GM19397 (cell line): Measurements from ENCODE around the gene LPO.
A peak's percentile ranks its signal among the peaks of the same experiment; 100 is the strongest.

ENCODE experiments used
- ATAC-seq: cut with Tn5 transposase; IDR thresholded peaks from one replicate; pipeline ENCODE4 v1.9.1; 2021; ENCODE audit warnings: mild to moderate bottlenecking, moderate library complexity; ENCODE audit not compliant: unreplicated experiment

The LPO gene

DNA sequence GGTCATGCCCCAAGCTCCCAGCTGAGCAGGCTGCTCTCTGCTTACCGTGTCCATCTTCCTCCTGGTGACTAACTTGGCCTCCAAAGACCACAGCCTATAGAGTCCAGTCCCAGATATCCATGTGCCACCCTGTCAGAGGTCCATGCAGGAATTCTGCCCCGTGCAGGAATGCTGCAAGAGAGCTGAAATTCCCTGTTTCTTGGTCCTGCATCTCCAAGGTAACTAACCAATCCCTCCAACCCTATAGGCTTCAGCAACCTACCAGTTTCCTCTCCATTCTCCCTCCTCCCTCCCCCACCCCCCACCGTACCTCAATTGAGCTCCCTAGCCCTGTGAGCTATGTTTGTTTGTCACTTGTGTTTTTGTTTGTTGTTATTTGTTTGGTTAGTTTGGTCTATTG, 9.7 kb upstream of the LPO start:
- ATAC-seq = no peak

DNA sequence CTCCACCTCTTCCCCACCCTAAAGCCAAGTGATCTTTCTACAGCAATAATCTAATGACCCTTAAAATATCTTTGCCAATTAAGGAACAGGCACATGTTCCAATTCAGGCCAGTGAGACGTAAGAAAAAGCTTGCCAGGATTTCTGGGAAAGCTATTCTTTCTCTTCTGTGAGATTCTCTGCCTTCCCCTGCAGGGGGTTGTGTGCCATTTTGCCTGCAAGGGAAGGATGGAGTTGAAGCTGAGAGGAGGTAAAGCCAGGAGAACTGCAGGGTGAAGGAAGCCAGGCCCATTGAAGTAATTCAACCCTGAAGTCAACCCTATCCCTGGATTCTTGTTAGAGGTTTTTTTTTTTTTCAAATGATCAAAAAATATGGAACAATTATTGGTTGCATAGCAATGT, 9.0 kb upstream of the LPO start:
- no peak for ATAC-seq

DNA sequence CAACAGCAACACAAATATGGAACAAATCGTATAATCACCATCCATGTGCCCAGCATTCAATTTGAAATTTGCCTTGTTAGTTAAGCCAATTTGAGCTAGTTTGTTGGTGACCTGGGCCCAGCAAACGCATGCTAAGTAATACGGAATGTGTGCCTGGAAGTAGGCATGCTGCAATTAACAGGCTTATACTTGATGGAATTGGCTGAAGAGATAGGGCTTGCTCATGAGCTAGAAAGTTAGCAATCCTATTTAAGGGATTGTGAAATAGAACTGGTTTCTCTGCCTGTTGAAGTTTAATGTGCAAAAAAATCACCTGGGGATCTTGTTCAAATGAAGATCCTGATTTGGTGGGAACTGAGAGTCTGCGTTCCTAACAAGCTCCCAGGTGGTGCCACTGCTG, 8.5 kb upstream of the LPO start:
- ATAC-seq = no peak

DNA sequence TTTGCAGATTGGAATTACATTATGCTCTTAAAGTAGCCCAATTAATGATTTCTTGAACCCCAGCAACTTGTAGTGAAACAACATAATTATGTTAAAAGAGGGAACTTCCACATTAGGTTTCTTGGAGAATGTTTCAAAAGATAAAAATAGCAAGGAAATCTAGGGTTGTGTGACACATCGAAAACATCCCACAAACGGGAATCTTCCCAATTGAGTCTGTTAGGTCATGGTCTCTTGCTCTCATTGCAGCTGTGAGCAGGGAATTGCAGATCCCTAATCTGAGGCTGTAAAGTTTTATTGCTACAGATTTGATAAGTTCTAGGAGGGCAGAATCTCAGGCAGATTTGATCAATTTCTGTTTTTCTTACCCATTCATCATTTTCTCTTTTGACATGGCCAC, 6.7 kb upstream of the LPO start:
- ATAC-seq = no peak

DNA sequence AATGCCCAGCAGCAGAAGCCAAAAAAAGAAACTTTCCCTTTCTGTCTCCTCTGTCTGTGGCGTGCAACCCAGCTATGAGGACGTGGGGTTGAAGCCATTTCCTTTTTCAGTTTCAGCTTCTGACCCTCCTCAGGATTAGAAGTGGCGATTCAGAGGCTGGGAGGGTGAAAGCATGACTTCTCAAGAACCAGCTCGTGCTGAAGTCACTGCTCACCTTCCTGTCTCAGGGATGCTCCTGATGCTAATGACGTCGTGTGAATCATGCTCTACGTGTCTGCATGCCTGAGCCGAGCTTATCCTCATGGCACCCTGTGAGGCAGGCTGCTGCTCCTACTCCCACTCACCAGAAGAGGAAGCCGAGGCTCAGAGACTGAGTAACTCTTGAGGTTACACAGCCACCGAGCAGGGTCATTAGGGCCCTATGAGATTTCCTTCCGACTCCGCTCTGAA, 5.7 kb upstream of the LPO start:
- ATAC-seq = peak; percentile 82

DNA sequence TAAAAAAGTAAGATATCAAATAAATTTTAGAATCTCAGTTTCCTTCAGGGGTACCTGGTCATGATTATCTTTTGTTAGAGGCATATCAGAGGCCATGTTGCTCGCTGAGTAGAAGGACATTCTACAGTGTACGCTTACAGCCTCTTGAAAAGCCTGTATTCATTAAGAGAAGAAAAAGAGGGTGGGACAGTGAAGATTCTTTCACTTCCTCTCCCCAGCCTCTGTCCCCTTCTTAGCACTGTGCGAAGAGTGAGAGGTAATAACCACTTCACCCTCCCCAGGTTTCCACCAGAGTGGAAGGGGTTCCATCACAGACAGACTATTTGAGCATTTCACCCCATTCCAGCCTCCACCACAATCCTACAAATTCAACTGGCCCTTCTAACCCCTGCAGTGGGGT, 4.8 kb upstream of the LPO start:
- peak; percentile 48 for ATAC-seq

DNA sequence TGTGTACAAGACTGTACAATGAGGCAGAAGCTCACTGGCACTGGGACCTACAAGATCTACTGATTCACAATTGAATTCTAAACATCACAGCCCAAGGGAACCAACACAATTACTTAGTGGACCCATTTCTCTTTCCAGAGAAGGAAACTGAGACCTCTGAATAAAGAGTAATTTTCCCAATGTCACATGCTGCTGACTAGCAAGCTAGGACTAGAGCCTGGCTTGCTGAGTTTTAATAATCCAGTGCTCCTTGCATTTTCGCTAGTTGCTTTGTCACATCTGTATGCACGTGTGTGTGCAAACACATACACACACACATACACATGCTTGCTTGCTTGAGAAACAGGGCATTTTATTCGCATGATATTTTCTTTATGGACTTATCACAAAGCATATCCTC, 3.9 kb upstream of the LPO start:
- ATAC-seq = no peak

DNA sequence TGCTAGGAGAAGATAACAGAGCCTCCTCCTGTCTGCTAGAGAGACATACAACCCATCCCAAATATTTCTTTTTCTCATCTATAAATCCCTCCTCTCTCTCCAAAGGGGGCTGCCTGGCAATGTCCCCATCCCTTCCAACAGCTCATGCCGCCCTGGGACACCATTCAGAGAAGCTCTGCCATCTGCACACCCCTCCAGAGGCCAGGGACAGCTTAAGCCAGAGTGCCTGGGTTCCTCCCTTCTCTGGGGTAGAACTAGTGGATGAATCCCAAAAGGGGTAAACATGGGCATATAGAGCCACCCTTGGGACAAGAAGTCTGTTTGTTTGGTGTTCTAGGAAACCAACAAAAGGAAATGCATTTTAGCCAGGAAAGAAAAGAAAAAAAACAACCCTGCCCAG, 2.6 kb upstream of the LPO start:
- ATAC-seq = no peak

DNA sequence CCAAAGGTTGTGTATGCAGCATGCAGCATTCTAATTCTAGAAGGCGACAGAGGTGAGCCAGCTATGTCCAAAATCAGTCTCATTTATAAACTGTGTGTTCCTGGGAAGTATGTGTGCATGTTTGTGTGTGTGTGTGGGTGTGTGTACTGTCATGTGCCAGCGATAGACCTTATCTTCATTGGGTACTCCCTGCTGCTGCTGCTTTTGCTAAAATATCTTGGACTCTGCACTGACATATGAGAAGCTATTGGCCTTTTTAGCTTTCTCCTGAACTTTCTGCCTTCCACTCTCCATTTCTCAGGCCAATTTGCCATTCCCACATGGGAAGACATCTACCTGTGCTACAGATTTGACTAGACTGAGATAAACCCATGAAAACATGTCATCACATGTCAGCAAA, 2.0 kb upstream of the LPO start:
- ATAC-seq = no peak

DNA sequence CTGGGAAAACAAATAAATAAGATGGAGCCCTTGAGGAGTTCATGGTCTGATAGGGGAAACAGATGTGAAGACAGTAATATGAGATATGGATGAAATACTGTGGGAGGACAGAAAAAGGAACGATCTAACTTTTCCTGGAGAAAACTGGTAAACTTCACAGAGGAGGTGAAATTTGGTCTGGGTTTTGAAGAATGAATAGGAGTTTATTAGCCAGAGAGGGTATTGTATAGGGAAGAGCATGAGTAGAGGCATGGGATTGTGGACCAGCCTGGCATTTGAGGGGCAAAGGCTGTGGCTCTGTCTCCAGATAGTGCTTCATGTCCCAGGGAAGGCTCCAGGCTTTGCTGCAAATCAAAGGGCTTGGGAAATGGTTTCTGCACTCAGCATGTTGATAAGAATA, 1.6 kb downstream of the LPO start:
- ATAC-seq = no peak

DNA sequence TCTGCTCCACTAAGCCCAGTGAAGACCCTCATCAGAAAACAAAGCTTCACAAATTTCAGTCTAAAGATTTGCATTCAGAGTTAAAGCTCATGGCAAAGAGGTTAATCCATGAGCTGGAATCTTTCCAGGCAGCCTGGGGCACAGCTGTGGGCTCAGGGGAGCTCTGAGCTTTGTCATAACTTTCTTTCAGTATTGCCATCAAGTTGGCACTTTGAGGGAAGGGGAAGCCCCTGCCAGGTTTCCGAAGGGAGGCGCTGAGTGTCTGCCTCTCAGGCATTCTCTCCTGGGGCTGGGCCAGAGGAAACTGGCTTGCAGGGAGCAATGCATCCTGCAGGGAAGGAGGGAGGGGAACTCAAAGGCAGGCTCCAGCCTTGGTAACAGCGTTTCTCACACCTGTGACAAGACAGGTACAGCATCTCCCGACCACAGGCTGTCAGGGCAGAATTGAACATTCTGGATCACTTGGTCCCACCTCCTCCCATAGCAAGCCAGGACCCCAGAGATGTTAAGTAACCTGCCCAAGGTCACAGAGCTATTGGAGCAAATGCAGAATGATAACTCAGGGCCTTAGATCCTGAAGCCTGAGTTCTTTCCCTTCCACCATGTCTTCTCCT, 3.9 kb downstream of the LPO start:
- ATAC-seq = no peak

DNA sequence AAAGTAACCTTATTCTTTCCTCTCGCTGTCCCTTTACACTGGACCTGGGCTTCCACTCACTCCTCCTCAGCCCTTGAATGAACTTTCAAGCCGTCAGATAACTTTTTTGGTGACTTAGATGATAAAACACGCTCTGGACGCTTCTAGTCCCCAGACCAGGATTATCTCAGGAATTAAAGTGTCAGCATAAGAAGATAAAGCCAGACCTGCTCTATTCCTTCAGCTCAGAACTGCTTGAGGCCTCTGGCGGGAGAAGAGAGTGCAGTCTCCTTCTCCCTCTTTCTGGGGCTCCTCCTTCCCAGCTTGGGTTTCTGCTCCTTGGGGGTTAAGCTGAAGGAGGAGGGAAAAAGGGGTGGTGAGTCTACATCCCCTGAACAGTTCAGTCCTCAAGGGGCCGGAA, 6.6 kb downstream of the LPO start:
- ATAC-seq = no peak

DNA sequence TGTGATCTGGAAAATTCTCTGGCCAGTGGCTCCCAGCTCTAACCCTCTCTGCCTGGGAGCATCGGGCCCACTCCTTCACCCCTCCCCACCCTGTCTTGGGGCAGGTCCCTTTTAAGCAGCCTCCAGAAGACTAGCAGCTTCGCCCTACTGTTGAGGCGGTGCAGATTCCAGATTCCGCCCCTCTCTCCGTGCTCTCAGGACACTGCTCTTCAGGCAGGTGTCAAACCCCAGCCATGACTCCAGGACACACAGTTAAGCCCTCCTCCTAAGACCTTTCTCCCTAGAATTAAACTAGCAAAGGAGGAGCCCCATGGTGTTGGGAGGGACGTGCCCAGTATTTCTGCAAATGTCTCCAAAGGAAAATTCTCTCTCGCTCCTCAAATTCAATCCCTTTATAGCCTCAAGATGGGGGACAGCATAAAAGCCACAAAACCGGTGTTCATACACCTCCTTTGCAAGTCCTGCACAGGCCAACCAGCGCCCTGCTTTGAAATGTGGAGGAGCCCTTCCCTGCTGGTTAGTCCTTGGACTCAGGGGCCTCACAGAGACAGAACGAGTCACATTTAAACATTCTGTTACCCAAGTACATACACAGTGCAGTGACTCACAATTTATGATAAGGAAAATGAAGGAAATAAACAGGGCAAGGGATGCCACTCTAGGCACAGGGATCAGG, 7.2 kb downstream of the LPO start:
- ATAC-seq = no peak

DNA sequence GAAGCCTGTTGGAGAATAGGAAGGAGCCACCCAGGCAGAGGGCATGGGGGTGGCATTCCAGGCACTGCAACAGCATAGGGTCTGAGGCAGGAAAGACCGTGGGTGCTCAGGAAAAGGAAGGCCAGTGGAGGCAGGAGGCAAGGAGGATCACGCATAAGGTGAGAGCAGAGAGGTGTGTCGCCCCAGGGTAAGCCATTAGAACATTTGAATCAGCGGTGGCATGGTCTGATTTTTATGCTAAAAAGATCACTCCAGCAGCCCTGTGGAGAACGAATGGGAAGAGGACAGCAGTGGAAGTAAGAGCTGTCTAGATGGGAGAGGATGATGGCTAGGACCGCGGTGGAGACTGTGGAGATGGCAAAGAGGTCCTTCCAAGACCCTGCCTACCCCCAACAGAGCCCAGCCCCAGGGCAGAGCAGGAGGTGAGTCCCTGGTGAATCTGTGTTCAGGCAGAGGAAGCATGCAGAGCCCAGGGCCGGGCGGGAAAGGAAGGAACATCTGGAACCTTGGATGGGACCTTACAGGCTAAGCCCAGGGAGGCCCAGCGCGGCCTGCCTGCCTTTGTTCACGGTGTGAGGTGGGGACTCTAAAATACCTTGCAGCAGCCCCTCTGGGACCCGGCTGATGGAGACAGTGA, 7.8 kb downstream of the LPO start:
- ATAC-seq = no peak

DNA sequence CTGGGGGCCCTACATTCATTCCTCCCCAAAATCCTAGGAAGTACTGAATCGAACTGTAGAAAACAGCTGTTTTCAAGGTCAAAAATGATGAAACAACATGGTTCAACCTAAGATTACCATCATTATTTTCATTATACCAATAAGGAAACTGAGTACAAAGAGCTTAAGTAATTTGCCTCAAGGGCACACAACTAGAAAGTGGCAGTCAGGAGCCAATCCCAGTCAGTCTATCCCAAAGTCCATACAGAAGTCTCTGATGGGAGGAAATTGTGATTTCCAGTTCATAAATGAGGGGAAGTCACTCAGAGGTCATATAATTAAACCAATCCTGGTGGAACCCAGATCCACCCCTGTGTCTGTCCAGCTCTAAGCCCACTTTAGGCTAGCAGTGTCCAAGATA, 8.4 kb downstream of the LPO start:
- no peak for ATAC-seq

DNA sequence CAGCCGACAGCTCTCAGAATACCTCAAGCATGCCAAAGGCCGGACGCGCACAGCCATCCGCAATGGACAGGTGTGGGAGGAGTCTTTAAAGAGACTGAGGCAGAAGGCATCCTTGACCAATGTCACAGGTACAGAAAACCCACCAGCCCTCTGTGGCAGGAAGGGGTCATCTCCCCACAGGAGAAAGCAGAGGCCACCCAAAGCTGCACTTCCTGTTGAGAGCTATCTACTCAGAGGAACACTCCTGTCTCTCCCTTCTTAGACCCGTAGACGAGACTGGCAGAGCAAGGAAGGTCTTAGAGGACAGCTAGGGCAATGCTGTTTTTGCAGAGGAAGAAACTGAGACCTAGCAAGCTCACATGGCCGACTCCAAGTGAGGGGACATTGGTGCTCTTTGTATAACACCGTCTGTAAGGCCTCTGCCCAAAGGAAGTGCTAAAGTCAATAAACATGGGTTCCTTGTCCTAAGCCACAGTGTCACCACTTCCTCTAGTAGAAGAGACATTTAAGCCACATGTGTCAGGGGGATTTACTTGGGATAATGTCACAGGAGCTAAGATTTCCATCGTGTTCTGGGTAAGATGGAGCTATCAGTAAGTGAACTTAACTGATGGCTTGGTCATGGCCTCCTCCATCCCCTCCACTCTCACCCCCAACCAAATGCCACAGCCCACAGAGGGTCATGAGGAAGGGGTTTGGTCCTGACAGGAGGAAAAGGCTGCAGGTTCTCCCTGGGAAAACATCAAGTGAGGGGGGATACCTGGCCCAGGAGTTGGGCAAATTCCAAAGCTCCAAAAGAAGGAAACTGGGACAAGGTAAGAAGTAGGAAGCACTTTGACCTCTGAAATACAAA, 9.4 kb downstream of the LPO start:
- no peak for ATAC-seq

DNA sequence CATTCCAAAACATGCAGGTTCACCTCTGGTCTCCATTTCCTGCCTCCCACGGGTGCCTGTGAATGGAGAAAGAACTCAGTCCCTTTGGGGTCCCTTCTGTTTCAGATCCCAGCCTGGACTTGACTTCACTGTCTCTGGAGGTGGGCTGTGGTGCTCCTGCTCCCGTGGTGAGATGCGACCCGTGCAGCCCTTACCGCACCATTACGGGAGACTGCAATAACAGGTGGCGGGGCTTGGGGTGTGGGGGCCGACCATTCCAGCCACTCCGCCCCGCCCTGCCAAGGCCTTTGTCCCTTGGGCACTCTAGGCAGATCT, 10.5 kb downstream of the LPO start:
- ATAC-seq = no peak

DNA sequence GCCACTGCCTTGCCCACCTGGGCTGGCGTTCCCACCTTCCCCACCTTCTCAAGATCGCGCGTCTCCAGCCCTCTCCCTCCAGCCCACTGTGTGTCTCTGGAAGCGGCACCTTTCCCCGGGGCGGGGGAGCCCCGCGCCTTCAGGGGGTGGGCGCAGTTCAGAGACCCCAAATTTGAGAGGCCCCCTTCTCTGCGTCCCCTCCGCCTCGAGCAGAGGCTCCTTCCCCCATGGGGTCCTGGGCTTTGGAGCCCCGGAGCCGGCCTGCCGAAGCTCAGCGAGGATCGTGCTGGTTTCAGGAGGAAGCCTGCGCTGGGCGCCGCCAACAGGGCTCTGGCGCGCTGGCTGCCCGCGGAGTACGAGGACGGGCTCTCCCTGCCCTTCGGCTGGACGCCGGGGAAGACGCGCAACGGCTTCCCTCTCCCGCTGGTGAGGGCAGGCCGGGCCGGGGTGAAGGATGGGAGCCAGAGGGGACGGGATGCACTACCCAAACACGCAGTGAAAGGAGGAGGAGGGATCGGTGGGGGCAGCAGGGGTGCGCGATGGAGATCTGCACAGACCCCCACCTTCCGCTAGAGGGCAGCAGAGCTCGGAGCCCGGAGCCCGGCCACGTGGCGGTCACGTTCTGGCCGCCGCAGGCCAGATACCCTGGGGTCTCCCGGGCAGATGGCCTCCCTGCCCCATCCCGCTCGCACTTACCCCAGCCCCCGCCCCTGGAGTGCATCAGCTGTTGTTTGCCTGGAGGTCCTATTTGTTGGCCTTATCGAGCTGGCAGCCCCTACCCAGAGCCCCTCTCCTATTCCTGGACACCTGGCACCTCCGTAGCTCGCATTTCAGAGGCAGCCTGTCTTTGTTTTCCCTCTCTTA, 11.1 kb downstream of the LPO start:
- peak; percentile 74 for ATAC-seq

DNA sequence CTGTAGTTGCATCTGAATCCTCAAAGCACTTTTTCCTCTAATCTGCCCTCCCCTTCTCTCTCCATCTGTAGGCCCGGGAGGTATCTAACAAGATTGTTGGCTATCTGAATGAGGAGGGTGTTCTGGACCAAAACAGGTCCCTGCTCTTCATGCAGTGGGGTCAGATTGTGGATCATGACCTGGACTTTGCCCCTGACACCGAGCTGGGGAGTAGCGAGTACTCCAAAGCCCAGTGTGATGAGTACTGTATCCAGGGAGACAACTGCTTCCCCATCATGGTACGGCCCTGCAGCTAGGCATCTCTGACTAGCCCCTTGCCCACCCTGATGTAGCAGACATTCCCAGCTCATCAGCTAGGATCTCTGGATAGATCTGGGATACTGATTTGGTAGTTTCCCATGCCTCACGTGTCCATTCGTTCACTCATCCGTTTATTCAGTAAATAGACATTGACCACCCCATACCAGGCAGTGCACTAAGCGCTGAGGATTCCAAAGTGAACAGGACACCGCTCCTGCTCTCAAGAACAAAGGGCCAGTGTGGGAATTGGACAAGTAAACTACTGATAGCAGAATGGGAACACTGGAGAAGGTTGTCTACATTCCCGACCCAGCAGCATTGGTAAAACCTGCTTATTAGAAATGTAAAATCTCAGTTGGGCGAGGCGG, 12.1 kb downstream of the LPO start:
- ATAC-seq = no peak

DNA sequence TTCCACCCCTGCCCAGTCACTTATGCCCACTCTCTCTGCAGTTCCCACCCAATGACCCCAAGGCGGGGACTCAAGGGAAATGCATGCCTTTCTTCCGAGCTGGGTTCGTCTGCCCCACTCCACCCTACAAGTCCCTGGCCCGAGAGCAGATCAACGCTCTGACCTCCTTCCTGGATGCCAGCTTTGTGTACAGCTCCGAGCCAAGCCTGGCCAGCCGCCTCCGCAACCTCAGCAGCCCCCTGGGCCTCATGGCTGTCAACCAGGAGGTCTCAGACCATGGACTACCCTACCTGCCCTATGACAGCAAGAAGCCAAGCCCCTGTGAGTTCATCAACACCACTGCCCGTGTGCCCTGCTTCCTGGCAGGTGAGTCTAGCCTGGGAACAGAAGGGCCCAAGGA, 13.8 kb downstream of the LPO start:
- ATAC-seq = no peak
